C4-2B (cell line): Measurements from ENCODE around the gene ST13.
A peak's percentile ranks its signal among the peaks of the same experiment; 100 is the strongest.

Source experiments
- H3K27ac ChIP-seq: fragments of 450-650 bp; 2 replicates; pipeline ENCODE4 v1.5.1; 2017
- ZFX ChIP-seq: fragments of 450-650 bp; IDR thresholded peaks from 2 replicates; pipeline ENCODE4 v1.6.1; 2017
- TF ChIP-seq, protein P1 (sequence below): fragments of 450-650 bp; conservative IDR thresholded peaks from 2 replicates; pipeline ENCODE4 v1.5.1; 2017; ENCODE audit warnings: mild to moderate bottlenecking

ST13 gene

DNA sequence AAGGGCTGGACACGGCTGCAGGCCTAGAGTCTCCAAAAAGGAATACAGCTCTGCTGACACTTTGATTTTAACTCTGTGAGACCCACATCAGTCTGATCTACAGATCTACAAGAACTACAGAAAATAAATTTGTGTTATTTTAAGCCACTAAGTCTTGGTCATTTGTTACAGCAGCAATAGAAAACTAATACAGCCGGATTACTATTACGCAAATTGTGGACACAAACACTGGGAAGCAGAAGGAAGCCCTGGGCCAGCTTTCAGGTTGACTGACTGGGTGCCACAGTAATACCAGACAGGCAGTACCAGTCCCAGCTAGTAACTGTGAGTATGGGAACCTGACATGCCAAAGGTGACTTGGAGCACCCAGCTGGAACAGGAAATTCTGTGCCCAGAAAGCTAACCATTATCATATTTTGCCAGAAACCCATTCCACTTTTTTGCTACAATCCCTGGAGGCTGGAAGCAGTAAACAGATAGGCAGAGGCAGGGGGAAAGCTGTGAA, 50.7 kb downstream of the ST13 start:
- TF ChIP-seq, protein P1, sequence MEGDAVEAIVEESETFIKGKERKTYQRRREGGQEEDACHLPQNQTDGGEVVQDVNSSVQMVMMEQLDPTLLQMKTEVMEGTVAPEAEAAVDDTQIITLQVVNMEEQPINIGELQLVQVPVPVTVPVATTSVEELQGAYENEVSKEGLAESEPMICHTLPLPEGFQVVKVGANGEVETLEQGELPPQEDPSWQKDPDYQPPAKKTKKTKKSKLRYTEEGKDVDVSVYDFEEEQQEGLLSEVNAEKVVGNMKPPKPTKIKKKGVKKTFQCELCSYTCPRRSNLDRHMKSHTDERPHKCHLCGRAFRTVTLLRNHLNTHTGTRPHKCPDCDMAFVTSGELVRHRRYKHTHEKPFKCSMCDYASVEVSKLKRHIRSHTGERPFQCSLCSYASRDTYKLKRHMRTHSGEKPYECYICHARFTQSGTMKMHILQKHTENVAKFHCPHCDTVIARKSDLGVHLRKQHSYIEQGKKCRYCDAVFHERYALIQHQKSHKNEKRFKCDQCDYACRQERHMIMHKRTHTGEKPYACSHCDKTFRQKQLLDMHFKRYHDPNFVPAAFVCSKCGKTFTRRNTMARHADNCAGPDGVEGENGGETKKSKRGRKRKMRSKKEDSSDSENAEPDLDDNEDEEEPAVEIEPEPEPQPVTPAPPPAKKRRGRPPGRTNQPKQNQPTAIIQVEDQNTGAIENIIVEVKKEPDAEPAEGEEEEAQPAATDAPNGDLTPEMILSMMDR = no peak
- no peak for TF ChIP-seq ZFX
- H3K27ac ChIP-seq = no peak overlapping the region

DNA sequence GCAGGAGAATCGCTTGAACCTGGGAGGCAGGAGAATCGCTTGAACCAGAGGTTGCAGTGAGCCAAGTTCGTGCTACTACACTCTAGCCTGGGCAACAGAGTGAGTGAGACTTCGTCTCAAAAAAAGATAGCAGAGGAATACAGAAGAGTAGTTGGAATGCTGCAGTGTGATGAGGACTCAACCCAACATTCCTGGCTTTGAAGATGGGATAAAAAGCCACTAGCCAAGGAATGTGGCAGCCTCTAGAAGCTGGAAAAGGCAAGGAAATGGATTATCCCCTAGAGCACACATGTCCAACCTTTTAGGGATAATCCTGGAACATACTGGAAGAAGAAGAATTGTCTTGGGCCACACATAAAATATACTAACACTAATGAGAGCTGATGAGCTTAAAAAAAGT, 51.2 kb downstream of the ST13 start:
- TF ChIP-seq, protein P1 = no peak
- TF ChIP-seq ZFX = no peak
- H3K27ac ChIP-seq = no peak overlapping the region

DNA sequence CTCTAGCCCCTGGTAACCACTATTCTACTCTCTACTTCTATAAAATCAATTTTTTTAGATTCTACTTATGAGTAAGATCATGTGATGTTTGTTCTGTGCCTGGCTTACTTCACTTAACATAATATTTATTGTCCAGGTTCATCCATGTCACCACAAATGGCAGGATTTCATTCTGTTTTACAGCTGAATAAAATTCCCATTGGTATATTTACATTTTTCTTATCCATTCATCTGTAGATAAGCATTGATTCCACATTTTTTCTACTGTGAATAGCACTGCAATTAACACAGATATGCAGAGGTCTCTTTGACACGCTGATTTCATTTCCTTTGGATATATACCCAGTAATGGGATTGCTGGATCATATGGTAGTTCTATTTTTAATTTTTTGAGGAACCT, 53.1 kb downstream of the ST13 start:
- no peak for TF ChIP-seq ZFX
- TF ChIP-seq, protein P1 = no peak
- H3K27ac ChIP-seq = peak overlapping the region; percentile 41; the same call in 1 of the 2 replicates

DNA sequence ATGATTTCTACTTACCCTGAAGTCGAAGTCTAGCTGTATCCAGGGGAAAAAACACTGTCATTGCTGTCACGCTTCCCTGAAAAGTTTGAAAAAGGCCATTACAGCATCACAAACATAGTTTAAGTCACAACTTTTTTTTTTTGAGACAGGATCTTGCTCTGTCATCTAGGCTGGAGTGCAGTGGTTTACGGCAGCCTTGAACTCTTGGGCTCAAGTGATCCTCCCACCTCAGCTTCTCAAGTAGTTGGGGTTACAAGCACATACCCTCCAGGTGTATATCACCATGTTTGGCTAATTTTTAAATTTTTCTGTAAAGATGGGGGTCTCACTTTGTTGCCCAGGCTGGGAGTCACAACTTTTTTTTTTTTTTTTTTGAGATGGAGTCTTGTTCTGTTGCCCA, 57.4 kb downstream of the ST13 start:
- H3K27ac ChIP-seq = no peak overlapping the region
- TF ChIP-seq, protein P1 = no peak
- no peak for TF ChIP-seq ZFX

DNA sequence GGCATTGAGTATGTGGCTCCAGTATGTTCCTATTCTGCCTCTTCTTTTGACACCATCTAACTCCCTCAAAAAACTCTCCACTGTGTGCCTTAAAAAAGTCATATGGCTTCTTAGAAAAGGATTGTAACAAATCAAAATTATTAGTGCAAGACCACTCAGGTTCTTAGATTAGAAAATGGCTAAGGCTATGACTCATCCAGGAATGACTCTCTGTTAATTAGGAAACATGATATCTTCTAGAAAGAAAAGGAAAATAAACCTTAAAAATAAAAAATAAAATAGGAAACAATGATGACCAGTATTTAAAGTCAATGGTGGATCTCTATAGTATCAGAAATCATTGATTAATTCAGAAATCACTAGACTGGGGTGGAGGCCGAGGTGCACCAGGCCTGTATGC, 59.0 kb downstream of the ST13 start:
- H3K27ac ChIP-seq = no peak overlapping the region
- TF ChIP-seq, protein P1 = no peak
- no peak for TF ChIP-seq ZFX

DNA sequence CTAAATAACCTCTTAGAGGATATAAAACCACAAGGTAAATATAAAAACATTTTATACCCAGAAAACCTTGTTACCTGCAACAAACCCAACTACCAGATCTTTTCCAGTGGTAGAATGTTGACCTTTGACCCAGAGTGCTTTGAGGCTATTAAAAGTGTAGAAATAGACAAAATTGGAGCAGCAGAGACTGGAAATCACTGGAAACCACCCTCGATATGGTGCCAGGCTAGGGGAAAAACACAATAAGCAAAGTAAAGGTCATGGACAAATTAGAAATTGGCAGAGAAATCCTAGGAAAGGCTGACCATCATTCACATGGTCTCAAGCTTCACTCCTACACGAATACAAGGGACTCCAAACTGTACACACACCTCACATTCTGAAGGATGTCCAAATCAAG, 64.0 kb downstream of the ST13 start:
- TF ChIP-seq ZFX = no peak
- TF ChIP-seq, protein P1 = no peak

DNA sequence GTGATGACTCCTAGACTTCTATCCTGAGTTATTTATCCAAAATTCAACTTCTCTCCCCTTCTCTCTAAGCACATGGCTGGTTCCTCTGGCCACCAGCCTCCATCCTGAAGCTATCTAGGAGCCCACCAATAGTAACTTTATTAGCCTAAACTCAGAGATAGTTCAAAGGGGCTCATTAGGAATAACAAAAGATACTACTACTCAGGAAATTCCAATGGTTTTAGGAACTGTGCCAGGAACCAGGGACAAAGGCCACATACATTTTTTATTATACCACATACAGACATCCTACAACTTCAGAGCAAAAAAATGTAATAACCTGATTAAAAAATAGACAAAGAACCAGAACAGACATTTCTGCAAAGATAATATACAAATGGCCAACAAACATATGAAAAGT, 65.2 kb downstream of the ST13 start:
- H3K27ac ChIP-seq = no peak overlapping the region
- TF ChIP-seq, protein P1 = no peak
- no peak for TF ChIP-seq ZFX

More for the DNA sequence above, 64.0 kb downstream of the ST13 start:
- H3K27ac ChIP-seq = no peak overlapping the region
